ENCODE data around the gene PFDN2. TPM values are rescaled to one million over a fixed set of nuclear protein-coding genes. Genes with fewer than 3 reads are reported as not detected.

The PFDN2 gene
- polyA plus RNA-seq, 1 of the 3 experiments (the other 2 are of a cell fraction), result 445 TPM

DNA sequence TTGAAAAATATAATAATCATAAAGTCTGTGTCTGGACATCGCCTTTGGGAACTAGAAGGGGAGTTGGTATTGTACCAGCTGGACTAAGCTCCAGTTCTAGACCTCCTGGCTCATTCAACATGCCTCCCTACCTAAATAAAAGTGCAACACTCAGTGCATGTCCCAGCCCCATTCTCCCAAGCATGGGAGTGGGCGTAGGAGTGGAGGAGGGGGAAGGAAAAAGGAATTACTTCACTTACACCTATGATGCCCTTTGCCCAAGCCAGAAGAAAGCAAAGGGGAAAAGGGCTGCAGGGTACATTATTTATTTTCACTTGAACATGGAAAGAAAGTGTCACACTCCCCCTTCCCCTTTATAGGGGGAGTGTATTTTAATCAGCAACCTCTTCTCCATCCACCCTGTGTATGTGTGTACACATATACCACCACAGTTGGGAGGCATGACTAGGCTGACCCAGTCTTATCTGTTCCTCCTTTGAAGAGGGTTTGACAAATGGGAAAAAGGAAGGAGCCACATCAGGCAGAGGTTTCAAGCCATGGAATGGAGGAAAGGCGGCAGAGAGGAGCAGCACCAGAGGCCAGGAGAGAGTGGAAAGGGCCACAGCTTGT lies 3.3 kb upstream of the PFDN2 start:
- no peaks in the 10 kb centered on the region for H3K27me3 ChIP-seq (ENCODE audit: insufficient read depth)
- TF ChIP-seq TEAD4 (IDR thresholded peaks at IDR 0.05; ENCODE audit: borderline replicate concordance, insufficient read depth) (no peak), MEF2A (IDR thresholded peaks at IDR 0.05; ENCODE audit: borderline replicate concordance, low read depth) (no peak), TCF12 (IDR thresholded peaks at IDR 0.05) (no peak), RAD21 (IDR thresholded peaks at IDR 0.05; ENCODE audit: low read length) (no peak), EZH2phosphoT487 (IDR thresholded peaks at IDR 0.05; ENCODE audit: borderline replicate concordance, low read depth) (no peak)
- TF ChIP-seq, protein P1, sequence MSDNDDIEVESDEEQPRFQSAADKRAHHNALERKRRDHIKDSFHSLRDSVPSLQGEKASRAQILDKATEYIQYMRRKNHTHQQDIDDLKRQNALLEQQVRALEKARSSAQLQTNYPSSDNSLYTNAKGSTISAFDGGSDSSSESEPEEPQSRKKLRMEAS (IDR thresholded peaks at IDR 0.05; ENCODE audit: low read depth), result no peak
- TF ChIP-seq, protein P2, sequence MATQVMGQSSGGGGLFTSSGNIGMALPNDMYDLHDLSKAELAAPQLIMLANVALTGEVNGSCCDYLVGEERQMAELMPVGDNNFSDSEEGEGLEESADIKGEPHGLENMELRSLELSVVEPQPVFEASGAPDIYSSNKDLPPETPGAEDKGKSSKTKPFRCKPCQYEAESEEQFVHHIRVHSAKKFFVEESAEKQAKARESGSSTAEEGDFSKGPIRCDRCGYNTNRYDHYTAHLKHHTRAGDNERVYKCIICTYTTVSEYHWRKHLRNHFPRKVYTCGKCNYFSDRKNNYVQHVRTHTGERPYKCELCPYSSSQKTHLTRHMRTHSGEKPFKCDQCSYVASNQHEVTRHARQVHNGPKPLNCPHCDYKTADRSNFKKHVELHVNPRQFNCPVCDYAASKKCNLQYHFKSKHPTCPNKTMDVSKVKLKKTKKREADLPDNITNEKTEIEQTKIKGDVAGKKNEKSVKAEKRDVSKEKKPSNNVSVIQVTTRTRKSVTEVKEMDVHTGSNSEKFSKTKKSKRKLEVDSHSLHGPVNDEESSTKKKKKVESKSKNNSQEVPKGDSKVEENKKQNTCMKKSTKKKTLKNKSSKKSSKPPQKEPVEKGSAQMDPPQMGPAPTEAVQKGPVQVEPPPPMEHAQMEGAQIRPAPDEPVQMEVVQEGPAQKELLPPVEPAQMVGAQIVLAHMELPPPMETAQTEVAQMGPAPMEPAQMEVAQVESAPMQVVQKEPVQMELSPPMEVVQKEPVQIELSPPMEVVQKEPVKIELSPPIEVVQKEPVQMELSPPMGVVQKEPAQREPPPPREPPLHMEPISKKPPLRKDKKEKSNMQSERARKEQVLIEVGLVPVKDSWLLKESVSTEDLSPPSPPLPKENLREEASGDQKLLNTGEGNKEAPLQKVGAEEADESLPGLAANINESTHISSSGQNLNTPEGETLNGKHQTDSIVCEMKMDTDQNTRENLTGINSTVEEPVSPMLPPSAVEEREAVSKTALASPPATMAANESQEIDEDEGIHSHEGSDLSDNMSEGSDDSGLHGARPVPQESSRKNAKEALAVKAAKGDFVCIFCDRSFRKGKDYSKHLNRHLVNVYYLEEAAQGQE (IDR thresholded peaks at IDR 0.05; ENCODE audit: low read depth, low read length), result no peak
- TF ChIP-seq, protein P3, sequence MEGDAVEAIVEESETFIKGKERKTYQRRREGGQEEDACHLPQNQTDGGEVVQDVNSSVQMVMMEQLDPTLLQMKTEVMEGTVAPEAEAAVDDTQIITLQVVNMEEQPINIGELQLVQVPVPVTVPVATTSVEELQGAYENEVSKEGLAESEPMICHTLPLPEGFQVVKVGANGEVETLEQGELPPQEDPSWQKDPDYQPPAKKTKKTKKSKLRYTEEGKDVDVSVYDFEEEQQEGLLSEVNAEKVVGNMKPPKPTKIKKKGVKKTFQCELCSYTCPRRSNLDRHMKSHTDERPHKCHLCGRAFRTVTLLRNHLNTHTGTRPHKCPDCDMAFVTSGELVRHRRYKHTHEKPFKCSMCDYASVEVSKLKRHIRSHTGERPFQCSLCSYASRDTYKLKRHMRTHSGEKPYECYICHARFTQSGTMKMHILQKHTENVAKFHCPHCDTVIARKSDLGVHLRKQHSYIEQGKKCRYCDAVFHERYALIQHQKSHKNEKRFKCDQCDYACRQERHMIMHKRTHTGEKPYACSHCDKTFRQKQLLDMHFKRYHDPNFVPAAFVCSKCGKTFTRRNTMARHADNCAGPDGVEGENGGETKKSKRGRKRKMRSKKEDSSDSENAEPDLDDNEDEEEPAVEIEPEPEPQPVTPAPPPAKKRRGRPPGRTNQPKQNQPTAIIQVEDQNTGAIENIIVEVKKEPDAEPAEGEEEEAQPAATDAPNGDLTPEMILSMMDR (IDR thresholded peaks at IDR 0.05), result no peak
- TF ChIP-seq, protein P4, sequence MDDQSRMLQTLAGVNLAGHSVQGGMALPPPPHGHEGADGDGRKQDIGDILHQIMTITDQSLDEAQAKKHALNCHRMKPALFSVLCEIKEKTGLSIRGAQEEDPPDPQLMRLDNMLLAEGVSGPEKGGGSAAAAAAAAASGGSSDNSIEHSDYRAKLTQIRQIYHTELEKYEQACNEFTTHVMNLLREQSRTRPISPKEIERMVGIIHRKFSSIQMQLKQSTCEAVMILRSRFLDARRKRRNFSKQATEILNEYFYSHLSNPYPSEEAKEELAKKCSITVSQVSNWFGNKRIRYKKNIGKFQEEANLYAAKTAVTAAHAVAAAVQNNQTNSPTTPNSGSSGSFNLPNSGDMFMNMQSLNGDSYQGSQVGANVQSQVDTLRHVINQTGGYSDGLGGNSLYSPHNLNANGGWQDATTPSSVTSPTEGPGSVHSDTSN (IDR thresholded peaks at IDR 0.05), result no peak

More for the DNA sequence above, 3.3 kb upstream of the PFDN2 start:
- Histone ChIP-seq H3K4me3 (ENCODE audit: low read depth in 2 of 2, low read length in 1 of 2) (no peak overlapping the region), H3K4me2 (no peak overlapping the region), H3K36me3 (replicated peaks in 1 of 2; ENCODE audit: control insufficient read depth in 1 of 2, insufficient read depth in 2 of 2, low read length in 1 of 2) (peaks cover 22 to 49% of the 10 kb centered on the region in 2 experiments), H4K20me1 (ENCODE audit: insufficient read depth) (peaks cover 10% of the 10 kb centered on the region), H3K27ac (ENCODE audit: low read depth in 2 of 2, low read length in 1 of 2) (no peak overlapping the region), H2AFZ (ENCODE audit: low read depth) (no peak overlapping the region), H3K79me2 (ENCODE audit: insufficient read depth) (peaks cover 61% of the 10 kb centered on the region), H3K9me2 (no peaks in the 10 kb centered on the region), H3K9ac (no peak overlapping the region), H3F3A (replicated peaks; ENCODE audit: insufficient read depth) (peaks cover 12% of the 10 kb centered on the region), H3K4me1 (ENCODE audit: control insufficient read depth in 1 of 2, insufficient read depth in 2 of 2, low read depth in 1 of 2, low read length in 1 of 2) (peaks cover 15 to 22% of the 10 kb centered on the region in 2 experiments; a peak in 3 of 4 replicates), H3K9me3 (no peaks in the 10 kb centered on the region)
- CTCF ChIA-PET, result no interaction called here
- DNase-seq, result no peak
- WGBS (ENCODE audit: low lambda C conversion rate), result 100% methylated on average over 3 of the region's 3 CpGs
- POLR2A ChIA-PET, result interaction anchor here (0.7 kb wide), 1 partner anchor 9 kb away, joined by 3 read pairs; no protein-coding TSS in a partner anchor
